HL-60 (cell line): ENCODE data around the gene TSPAN18.

Source experiments
- DNase-seq, 2 experiments: peaks; one replicate each; pipeline ENCODE4 v3.0.0-alpha.2; 2010 to 2020; ENCODE audit warnings: low read depth in 1 of 2, low spot score in 1 of 2
- H3K27ac ChIP-seq: fragments of 250-450 bp; sonication (Bioruptor Pico); replicated peaks from 2 replicates; pipeline ENCODE4 v1.5.1; 2020; ENCODE audit warnings: mild to moderate bottlenecking, moderate library complexity
- H3K27me3 ChIP-seq: fragments of 250-450 bp; sonication (Bioruptor Pico); 2 replicates; pipeline ENCODE4 v1.5.1; 2021; ENCODE audit warnings: mild to moderate bottlenecking, moderate library complexity; ENCODE audit not compliant: insufficient read depth, poor library complexity, severe bottlenecking
- H3K4me3 ChIP-seq: replicated peaks from 2 replicates; pipeline ENCODE4 v1.5.1; 2011; ENCODE audit warnings: mild to moderate bottlenecking, control low read depth, low read length; ENCODE audit not compliant: insufficient read depth
- CTCF ChIP-seq: IDR thresholded peaks from one replicate; pipeline ENCODE4 v1.5.1; 2011; ENCODE audit warnings: low read length, control low read depth, inconsistent platforms; ENCODE audit not compliant: insufficient read depth
- GABPA ChIP-seq: IDR thresholded peaks from 2 replicates; pipeline ENCODE4 v1.6.1; 2012; ENCODE audit warnings: low read depth
- POLR2AphosphoS5 ChIP-seq: IDR thresholded peaks from 2 replicates; pipeline ENCODE4 v1.6.1; 2012; ENCODE audit warnings: low read depth
- REST ChIP-seq: IDR thresholded peaks from 2 replicates; pipeline ENCODE4 v1.6.1; 2012; ENCODE audit warnings: low read depth; ENCODE audit not compliant: insufficient replicate concordance
- SPI1 ChIP-seq: IDR thresholded peaks from 2 replicates; pipeline ENCODE4 v1.6.1; 2012; ENCODE audit warnings: low read depth, mild to moderate bottlenecking, borderline replicate concordance

Gene TSPAN18

GRCh38 chr11:44814881-44815592 lies 88.3 kb downstream of the TSPAN18 start:
- TF ChIP-seq POLR2AphosphoS5 (no peak), GABPA (no peak), CTCF (no peak), SPI1 (no peak), REST (no peak)
- no peak overlapping the region for H3K27ac ChIP-seq
- peak; percentile 7 to 66 for DNase-seq
- H3K27me3 ChIP-seq, result no peaks in the 10 kb centered on the region
- no peak overlapping the region for H3K4me3 ChIP-seq

- no peak for TF ChIP-seq POLR2AphosphoS5
- TF ChIP-seq SPI1, result no peak
- H3K27ac ChIP-seq, result no peak overlapping the region
- H3K4me3 ChIP-seq, result no peak overlapping the region
- no peak for DNase-seq
- no peaks in the 10 kb centered on the region for H3K27me3 ChIP-seq
These were observed 89.2 kb downstream of the TSPAN18 start for GRCh38 chr11:44815917-44816456.

GRCh38 chr11:44816761-44817160 lies 90.0 kb downstream of the TSPAN18 start:
- Histone ChIP-seq H3K4me3 (no peak overlapping the region), H3K27me3 (no peaks in the 10 kb centered on the region), H3K27ac (no peak overlapping the region)
- no peak for DNase-seq
- no peak for TF ChIP-seq GABPA
- TF ChIP-seq REST, result no peak
- TF ChIP-seq CTCF, result no peak
- TF ChIP-seq POLR2AphosphoS5, result no peak
- TF ChIP-seq SPI1, result no peak

GRCh38 chr11:44817207-44817949 lies 90.6 kb downstream of the TSPAN18 start:
- Histone ChIP-seq H3K4me3 (no peak overlapping the region), H3K27me3 (no peaks in the 10 kb centered on the region), H3K27ac (no peak overlapping the region)
- DNase-seq, result no peak
- TF ChIP-seq SPI1 (no peak), CTCF (no peak), POLR2AphosphoS5 (no peak), GABPA (no peak), REST (no peak)
